Measurements from ENCODE around the gene GRIN2C.

Gene GRIN2C

GRCh38 chr17:74863420-74864296 is 4.0 kb upstream of the GRIN2C start:
- Histone ChIP-seq H3K36me3 (ENCODE audit: insufficient read depth, low read length) (peaks cover 3% of the 10 kb centered on the region; the same call in 1 of the 2 replicates), H3K4me1 (ENCODE audit: insufficient read depth, low read length) (peaks cover 9% of the 10 kb centered on the region; the same call in 1 of the 2 replicates), H3K9ac (ENCODE audit: low read depth, low read length) (no peak overlapping the region), H3K9me3 (ENCODE audit: control insufficient read depth, insufficient read depth, low read length) (no peaks in the 10 kb centered on the region)

GRCh38 chr17:74862919-74863318 is 3.2 kb upstream of the GRIN2C start:
- Histone ChIP-seq H3K9ac (ENCODE audit: low read depth, low read length) (no peak overlapping the region), H3K36me3 (ENCODE audit: insufficient read depth, low read length) (peaks cover 3% of the 10 kb centered on the region; the same call in 1 of the 2 replicates), H3K9me3 (ENCODE audit: control insufficient read depth, insufficient read depth, low read length) (no peaks in the 10 kb centered on the region), H3K4me1 (ENCODE audit: insufficient read depth, low read length) (peaks cover 9% of the 10 kb centered on the region; the same call in 1 of the 2 replicates)

GRCh38 chr17:74862108-74862901 is 2.6 kb upstream of the GRIN2C start:
- H3K36me3 ChIP-seq (ENCODE audit: insufficient read depth, low read length), result peaks cover 3% of the 10 kb centered on the region; the same call in 1 of the 2 replicates
- peaks cover 9% of the 10 kb centered on the region; the same call in 1 of the 2 replicates for H3K4me1 ChIP-seq (ENCODE audit: insufficient read depth, low read length)
- H3K9ac ChIP-seq (ENCODE audit: low read depth, low read length), result peak overlapping the region; percentile 30; the same call in 1 of the 2 replicates
- H3K9me3 ChIP-seq (ENCODE audit: control insufficient read depth, insufficient read depth, low read length), result no peaks in the 10 kb centered on the region

GRCh38 chr17:74861662-74862107 is 2.0 kb upstream of the GRIN2C start:
- H3K9ac ChIP-seq (ENCODE audit: low read depth, low read length), result peak overlapping the region; percentile 30; the same call in 1 of the 2 replicates
- H3K36me3 ChIP-seq (ENCODE audit: insufficient read depth, low read length), result peaks cover 3% of the 10 kb centered on the region; the same call in 1 of the 2 replicates
- peaks cover 9% of the 10 kb centered on the region; the same call in 1 of the 2 replicates for H3K4me1 ChIP-seq (ENCODE audit: insufficient read depth, low read length)

GRCh38 chr17:74860872-74861661 is 1.4 kb upstream of the GRIN2C start:
- peak overlapping the region; percentile 33; the same call in 1 of the 2 replicates for H3K9ac ChIP-seq (ENCODE audit: low read depth, low read length)
- peaks cover 3% of the 10 kb centered on the region; the same call in 1 of the 2 replicates for H3K36me3 ChIP-seq (ENCODE audit: insufficient read depth, low read length)
- H3K4me1 ChIP-seq (ENCODE audit: insufficient read depth, low read length), result peaks cover 9% of the 10 kb centered on the region; the same call in 1 of the 2 replicates
- no peaks in the 10 kb centered on the region for H3K9me3 ChIP-seq (ENCODE audit: control insufficient read depth, insufficient read depth, low read length)

More at GRCh38 chr17:74861662-74862107, 2.0 kb upstream of the GRIN2C start:
- H3K9me3 ChIP-seq (ENCODE audit: control insufficient read depth, insufficient read depth, low read length), result no peaks in the 10 kb centered on the region

GRCh38 chr17:74860229-74860871 is 665 bp upstream of the GRIN2C start:
- Histone ChIP-seq H3K9me3 (ENCODE audit: control insufficient read depth, insufficient read depth, low read length) (no peaks in the 10 kb centered on the region), H3K9ac (ENCODE audit: low read depth, low read length) (peak overlapping the region; percentile 5; the same call in 1 of the 2 replicates), H3K4me1 (ENCODE audit: insufficient read depth, low read length) (peaks cover 9% of the 10 kb centered on the region; the same call in 1 of the 2 replicates), H3K36me3 (ENCODE audit: insufficient read depth, low read length) (peaks cover 3% of the 10 kb centered on the region; the same call in 1 of the 2 replicates)

GRCh38 chr17:74858672-74859458 is 820 bp downstream of the GRIN2C start:
- no peak overlapping the region; the same call in 1 of the 2 replicates for H3K9ac ChIP-seq (ENCODE audit: low read depth, low read length)
- H3K4me1 ChIP-seq (ENCODE audit: insufficient read depth, low read length), result peaks cover 6% of the 10 kb centered on the region; the same call in 1 of the 2 replicates
- peaks cover 1% of the 10 kb centered on the region; the same call in 1 of the 2 replicates for H3K36me3 ChIP-seq (ENCODE audit: insufficient read depth, low read length)
- H3K9me3 ChIP-seq (ENCODE audit: control insufficient read depth, insufficient read depth, low read length), result no peaks in the 10 kb centered on the region

- H3K9me3 ChIP-seq (ENCODE audit: control insufficient read depth, insufficient read depth, low read length), result no peaks in the 10 kb centered on the region
- no peak overlapping the region for H3K9ac ChIP-seq (ENCODE audit: low read depth, low read length)
- no peaks in the 10 kb centered on the region for H3K36me3 ChIP-seq (ENCODE audit: insufficient read depth, low read length)
- peaks cover 7% of the 10 kb centered on the region; the same call in 1 of the 2 replicates for H3K4me1 ChIP-seq (ENCODE audit: insufficient read depth, low read length)
Measured at GRCh38 chr17:74857191-74857590, 2.5 kb downstream of the GRIN2C start.

GRCh38 chr17:74856112-74856511 is 3.6 kb downstream of the GRIN2C start:
- H3K4me1 ChIP-seq (ENCODE audit: insufficient read depth, low read length), result 0 out of 2 replicates have a peak, but pooled peaks cover 3% of the 10 kb centered on the region
- no peak overlapping the region for H3K9ac ChIP-seq (ENCODE audit: low read depth, low read length)
- no peaks in the 10 kb centered on the region for H3K36me3 ChIP-seq (ENCODE audit: insufficient read depth, low read length)
- no peaks in the 10 kb centered on the region for H3K9me3 ChIP-seq (ENCODE audit: control insufficient read depth, insufficient read depth, low read length)

GRCh38 chr17:74855323-74855722 is 4.4 kb downstream of the GRIN2C start:
- Histone ChIP-seq H3K36me3 (ENCODE audit: insufficient read depth, low read length) (no peaks in the 10 kb centered on the region), H3K9ac (ENCODE audit: low read depth, low read length) (no peak overlapping the region), H3K4me1 (ENCODE audit: insufficient read depth, low read length) (0 out of 2 replicates have a peak, but pooled peaks cover 3% of the 10 kb centered on the region), H3K9me3 (ENCODE audit: control insufficient read depth, insufficient read depth, low read length) (no peaks in the 10 kb centered on the region)

GRCh38 chr17:74854792-74855191 is 4.9 kb downstream of the GRIN2C start:
- H3K9me3 ChIP-seq (ENCODE audit: control insufficient read depth, insufficient read depth, low read length), result no peaks in the 10 kb centered on the region
- no peak overlapping the region for H3K9ac ChIP-seq (ENCODE audit: low read depth, low read length)
- no peaks in the 10 kb centered on the region for H3K36me3 ChIP-seq (ENCODE audit: insufficient read depth, low read length)
- H3K4me1 ChIP-seq (ENCODE audit: insufficient read depth, low read length), result 0 out of 2 replicates have a peak, but pooled peaks cover 3% of the 10 kb centered on the region

- no peak overlapping the region for H3K9ac ChIP-seq (ENCODE audit: low read depth, low read length)
- H3K36me3 ChIP-seq (ENCODE audit: insufficient read depth, low read length), result no peaks in the 10 kb centered on the region
- 0 out of 2 replicates have a peak, but pooled peaks cover 3% of the 10 kb centered on the region for H3K4me1 ChIP-seq (ENCODE audit: insufficient read depth, low read length)
- no peaks in the 10 kb centered on the region for H3K9me3 ChIP-seq (ENCODE audit: control insufficient read depth, insufficient read depth, low read length)
Measured at GRCh38 chr17:74853669-74854068, 6.0 kb downstream of the GRIN2C start.

Data from ES-I3 (cell line).